Measurements from ENCODE around the gene HDAC7. TPM values are rescaled to one million over a fixed set of nuclear protein-coding genes. Genes with fewer than 3 reads are reported as not detected.

The HDAC7 gene
- total and polyA plus RNA-seq, 12 donors, result 9.1 to 184 (median 147) TPM

DNA sequence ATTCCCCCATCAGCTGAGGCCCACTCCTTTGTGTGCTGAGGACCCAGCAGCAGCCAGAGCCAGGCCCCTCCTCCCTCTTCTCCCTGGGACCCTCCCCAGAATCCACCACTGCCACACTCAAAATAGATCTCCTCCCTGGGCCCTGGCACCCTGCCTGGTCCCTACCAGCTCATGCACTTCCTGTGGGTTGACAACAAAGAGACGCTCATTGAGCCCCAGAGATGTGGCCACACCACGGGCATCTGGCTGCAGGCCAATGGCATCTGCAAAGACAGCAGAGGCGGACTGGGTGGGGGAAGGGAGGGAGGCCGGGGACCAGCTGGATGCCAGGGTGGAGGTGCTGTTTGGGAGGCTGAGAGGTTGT, 78.4 kb downstream of the HDAC7 start:
- intact Hi-C loops (cut with DNase I), result loop anchor here in 1 of 2 donors (5.0 to 10.0 kb wide), 2 partner anchors 36 to 203 kb away; no protein-coding TSS in a partner anchor
- H3K9me3 ChIP-seq (replicated peaks in 1 of 3), result no peaks in the 10 kb centered on the region
- DNase-seq, result peak; percentile 60 to 85 (median 75)
- WGBS, 4 donors, result 15 to 41% (median 16%) methylated on average over 3 to 4 of the region's 4 CpGs
- H3K27ac ChIP-seq, result no peak overlapping the region
- no peaks in the 10 kb centered on the region for H3K36me3 ChIP-seq (replicated peaks in 1 of 2)
- no peak overlapping the region for H3K4me3 ChIP-seq
- H3K27me3 ChIP-seq, result no peaks in the 10 kb centered on the region
- H3K4me1 ChIP-seq (replicated peaks in 1 of 2), result peaks cover 15 to 34% of the 10 kb centered on the region in 2 donors
- no peak for TF ChIP-seq POLR2A (IDR thresholded peaks at IDR 0.05)
- TF ChIP-seq, protein P1, sequence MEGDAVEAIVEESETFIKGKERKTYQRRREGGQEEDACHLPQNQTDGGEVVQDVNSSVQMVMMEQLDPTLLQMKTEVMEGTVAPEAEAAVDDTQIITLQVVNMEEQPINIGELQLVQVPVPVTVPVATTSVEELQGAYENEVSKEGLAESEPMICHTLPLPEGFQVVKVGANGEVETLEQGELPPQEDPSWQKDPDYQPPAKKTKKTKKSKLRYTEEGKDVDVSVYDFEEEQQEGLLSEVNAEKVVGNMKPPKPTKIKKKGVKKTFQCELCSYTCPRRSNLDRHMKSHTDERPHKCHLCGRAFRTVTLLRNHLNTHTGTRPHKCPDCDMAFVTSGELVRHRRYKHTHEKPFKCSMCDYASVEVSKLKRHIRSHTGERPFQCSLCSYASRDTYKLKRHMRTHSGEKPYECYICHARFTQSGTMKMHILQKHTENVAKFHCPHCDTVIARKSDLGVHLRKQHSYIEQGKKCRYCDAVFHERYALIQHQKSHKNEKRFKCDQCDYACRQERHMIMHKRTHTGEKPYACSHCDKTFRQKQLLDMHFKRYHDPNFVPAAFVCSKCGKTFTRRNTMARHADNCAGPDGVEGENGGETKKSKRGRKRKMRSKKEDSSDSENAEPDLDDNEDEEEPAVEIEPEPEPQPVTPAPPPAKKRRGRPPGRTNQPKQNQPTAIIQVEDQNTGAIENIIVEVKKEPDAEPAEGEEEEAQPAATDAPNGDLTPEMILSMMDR (IDR thresholded peaks at IDR 0.05), result no peak

DNA sequence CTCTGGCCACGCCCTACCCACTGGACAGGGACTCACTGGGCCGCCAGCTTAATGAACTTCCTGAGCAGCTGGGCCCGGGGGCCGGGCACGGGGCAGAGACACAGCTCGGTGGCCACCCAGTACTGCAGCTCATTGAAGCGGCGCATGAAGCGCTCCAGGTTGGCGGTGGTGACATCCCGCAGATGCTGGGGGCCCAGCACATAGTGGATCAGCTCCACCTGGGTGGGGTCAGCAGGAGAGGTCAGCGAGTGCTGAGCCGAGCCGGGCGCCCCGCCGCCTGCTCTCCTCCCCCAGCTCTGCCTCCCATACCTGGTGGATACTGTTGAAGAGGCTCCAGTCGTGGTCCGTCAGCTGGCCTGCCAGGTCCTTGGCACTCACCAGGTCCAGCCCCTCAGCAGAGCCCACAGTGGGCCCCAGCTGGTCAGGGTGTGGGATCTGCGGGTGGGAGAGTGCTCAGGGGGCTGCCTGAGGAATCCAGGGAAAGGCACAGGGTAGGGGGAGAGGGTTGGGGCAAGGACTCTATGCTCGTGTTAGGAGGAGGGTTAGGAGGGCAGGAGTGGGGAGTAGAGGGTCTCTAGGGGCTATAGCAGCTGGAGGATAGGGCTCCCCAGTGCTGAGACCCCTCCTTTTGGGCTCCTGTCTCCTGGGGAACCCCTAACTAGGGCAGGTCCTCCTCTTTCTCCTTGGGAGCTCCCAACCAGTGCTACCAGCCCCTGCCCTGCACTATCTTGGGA, 78.9 kb downstream of the HDAC7 start:
- Histone ChIP-seq H3K27me3 (no peaks in the 10 kb centered on the region), H3K27ac (no peak overlapping the region), H3K4me1 (replicated peaks in 1 of 2) (peaks cover 21 to 39% of the 10 kb centered on the region in 2 donors), H3K36me3 (replicated peaks in 1 of 2) (no peaks in the 10 kb centered on the region), H3K4me3 (no peak overlapping the region), H3K9me3 (replicated peaks in 1 of 3) (no peaks in the 10 kb centered on the region)
- 77 to 94% (median 86%) methylated on average over 12 to 21 of the region's 21 CpGs for WGBS, 4 donors
- no peak for TF ChIP-seq POLR2A (IDR thresholded peaks at IDR 0.05)
- TF ChIP-seq, protein P1 (IDR thresholded peaks at IDR 0.05), result no peak
- DNase-seq, result no peak
- intact Hi-C loops (cut with DNase I), result loop anchor here in 1 of 2 donors (5.0 to 10.0 kb wide), 2 partner anchors 37 to 204 kb away; no protein-coding TSS in a partner anchor

DNA sequence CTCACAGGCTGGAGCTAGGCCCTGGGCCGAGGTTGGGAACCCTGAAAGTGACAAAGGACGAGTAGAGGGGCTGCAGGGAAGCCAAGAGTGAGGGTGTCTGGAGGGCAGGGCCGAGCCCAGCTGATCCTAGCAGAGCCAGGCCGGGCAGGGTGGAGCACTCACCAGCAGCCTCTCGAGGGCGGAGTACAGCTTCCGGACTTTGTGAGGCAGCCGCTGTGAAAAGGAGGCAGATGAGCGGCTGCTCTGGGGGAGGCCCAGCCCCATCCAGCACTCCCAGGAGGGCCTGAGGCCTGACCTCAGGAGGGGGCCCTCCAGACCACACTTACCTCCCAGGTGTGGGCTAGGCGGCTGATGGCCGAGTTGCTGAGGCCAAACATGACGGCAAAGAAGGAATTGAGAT, 79.7 kb downstream of the HDAC7 start:
- Histone ChIP-seq H3K9me3 (replicated peaks in 1 of 3) (no peaks in the 10 kb centered on the region), H3K4me3 (no peak overlapping the region), H3K4me1 (replicated peaks in 1 of 2) (peaks cover 24 to 46% of the 10 kb centered on the region in 2 donors), H3K36me3 (replicated peaks in 1 of 2) (no peaks in the 10 kb centered on the region), H3K27me3 (no peaks in the 10 kb centered on the region), H3K27ac (no peak overlapping the region)
- 82 to 91% (median 86%) methylated on average over 4 to 12 of the region's 12 CpGs for WGBS, 4 donors
- intact Hi-C loops (cut with DNase I), result loop anchor here in 1 of 2 donors (5.0 to 10.0 kb wide), 2 partner anchors 37 to 205 kb away; no protein-coding TSS in a partner anchor
- DNase-seq, result no peak
- TF ChIP-seq, protein P1 (IDR thresholded peaks at IDR 0.05), result no peak
- TF ChIP-seq POLR2A (IDR thresholded peaks at IDR 0.05), result no peak

DNA sequence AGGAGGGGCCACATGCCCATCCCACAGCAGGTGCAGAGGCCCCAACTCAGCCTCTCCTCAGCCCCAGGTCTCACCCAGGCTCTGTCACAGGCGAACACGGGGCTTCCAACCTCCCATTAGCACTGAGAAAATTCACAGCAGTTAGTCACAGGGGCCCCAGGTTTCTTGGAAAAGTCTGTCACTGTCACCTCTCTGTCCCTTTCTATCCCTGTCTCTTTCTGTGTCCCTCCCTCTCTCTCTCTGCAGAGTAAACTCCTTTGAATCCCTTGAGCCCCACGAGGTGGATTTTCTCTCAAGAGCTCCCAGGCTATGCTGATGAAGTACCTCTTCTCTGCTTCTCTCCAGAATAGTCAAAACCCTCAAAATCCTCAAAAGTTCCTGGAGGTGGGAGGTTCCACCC, 80.4 kb downstream of the HDAC7 start:
- Histone ChIP-seq H3K27me3 (no peaks in the 10 kb centered on the region), H3K9me3 (replicated peaks in 1 of 3) (no peaks in the 10 kb centered on the region), H3K36me3 (replicated peaks in 1 of 2) (no peaks in the 10 kb centered on the region), H3K4me3 (no peak overlapping the region), H3K4me1 (replicated peaks in 1 of 2) (peaks cover 24 to 52% of the 10 kb centered on the region in 2 donors), H3K27ac (no peak overlapping the region)
- 93 to 100% (median 95%) methylated on average over 3 of the region's 3 CpGs for WGBS, 4 donors
- DNase-seq, result no peak
- intact Hi-C loops (cut with DNase I), result no loop called here
- TF ChIP-seq, protein P1 (IDR thresholded peaks at IDR 0.05), result no peak
- no peak for TF ChIP-seq POLR2A (IDR thresholded peaks at IDR 0.05)

All from adrenal gland (tissue), 12 donors.